ENCODE results near the gene TMOD2. TPM values are rescaled to one million over a fixed set of nuclear protein-coding genes. Genes with fewer than 3 reads are reported as not detected.

TMOD2 gene
- total RNA-seq, 1 donor from 2014 or later: 8.4 TPM

DNA sequence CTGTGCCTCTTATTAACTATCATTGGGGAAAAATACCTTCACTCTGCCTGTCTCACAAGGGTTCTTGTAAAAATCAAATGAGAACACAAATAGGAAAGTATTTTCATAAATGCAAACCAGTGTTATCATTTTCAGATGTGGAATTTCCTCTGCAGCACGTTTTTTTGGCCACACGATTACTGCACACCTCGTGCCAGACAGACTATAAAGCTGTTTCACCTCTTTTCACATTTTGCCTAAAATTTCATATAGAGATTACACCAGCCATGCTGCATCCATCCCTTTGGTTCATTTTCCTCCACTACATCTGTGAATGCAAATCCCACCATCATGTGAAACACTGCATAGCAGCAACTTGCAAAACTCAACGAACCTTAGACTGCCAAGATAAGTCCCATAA is 1.2 kb upstream of the TMOD2 start:
- Histone ChIP-seq H3K27me3 (ENCODE audit: insufficient read depth, low read length) (peaks cover 37% of the 10 kb centered on the region), H3K36me3 (ENCODE audit: insufficient read depth, low read length) (no peaks in the 10 kb centered on the region), H3K4me2 (ENCODE audit: low read length) (no peak overlapping the region), H3K4me3 (ENCODE audit: insufficient read depth, low read depth, low read length) (no peak overlapping the region), H3K27ac (ENCODE audit: low read depth, low read length) (no peak overlapping the region), H4K20me1 (ENCODE audit: insufficient read depth, low read length) (peaks cover 3% of the 10 kb centered on the region), H3K9me3 (ENCODE audit: insufficient read depth, low read depth, low read length) (no peaks in the 10 kb centered on the region), H3K9ac (ENCODE audit: low read length) (no peak overlapping the region), H2AFZ (ENCODE audit: low read depth, low read length) (no peak overlapping the region), H3K4me1 (ENCODE audit: insufficient read depth, low read length) (peaks cover 6% of the 10 kb centered on the region), H3K79me2 (ENCODE audit: insufficient read depth, low read length) (no peaks in the 10 kb centered on the region)
- FAIRE-seq (no peak), DNase-seq (ENCODE audit: low read depth) (no peak)
- Mint-ChIP-seq H3K9me3 (ENCODE audit: unreplicated experiment) (no peaks in the 10 kb centered on the region), H3K4me1 (ENCODE audit: low read depth, unreplicated experiment) (no peaks in the 10 kb centered on the region), H3K4me3 (ENCODE audit: unreplicated experiment) (peak overlapping the region; percentile 87), H3K27me3 (ENCODE audit: low read depth, unreplicated experiment) (peaks cover 32% of the 10 kb centered on the region), H3K27ac (ENCODE audit: unreplicated experiment) (no peak overlapping the region), H3K36me3 (ENCODE audit: low read depth, unreplicated experiment) (no peaks in the 10 kb centered on the region)
- TF ChIP-seq, protein P1, sequence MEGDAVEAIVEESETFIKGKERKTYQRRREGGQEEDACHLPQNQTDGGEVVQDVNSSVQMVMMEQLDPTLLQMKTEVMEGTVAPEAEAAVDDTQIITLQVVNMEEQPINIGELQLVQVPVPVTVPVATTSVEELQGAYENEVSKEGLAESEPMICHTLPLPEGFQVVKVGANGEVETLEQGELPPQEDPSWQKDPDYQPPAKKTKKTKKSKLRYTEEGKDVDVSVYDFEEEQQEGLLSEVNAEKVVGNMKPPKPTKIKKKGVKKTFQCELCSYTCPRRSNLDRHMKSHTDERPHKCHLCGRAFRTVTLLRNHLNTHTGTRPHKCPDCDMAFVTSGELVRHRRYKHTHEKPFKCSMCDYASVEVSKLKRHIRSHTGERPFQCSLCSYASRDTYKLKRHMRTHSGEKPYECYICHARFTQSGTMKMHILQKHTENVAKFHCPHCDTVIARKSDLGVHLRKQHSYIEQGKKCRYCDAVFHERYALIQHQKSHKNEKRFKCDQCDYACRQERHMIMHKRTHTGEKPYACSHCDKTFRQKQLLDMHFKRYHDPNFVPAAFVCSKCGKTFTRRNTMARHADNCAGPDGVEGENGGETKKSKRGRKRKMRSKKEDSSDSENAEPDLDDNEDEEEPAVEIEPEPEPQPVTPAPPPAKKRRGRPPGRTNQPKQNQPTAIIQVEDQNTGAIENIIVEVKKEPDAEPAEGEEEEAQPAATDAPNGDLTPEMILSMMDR (IDR thresholded peaks at IDR 0.05; ENCODE audit: insufficient read depth, low read depth, low read length): no peak
- no peak for TF ChIP-seq EZH2 (IDR thresholded peaks at IDR 0.05; ENCODE audit: insufficient read depth, low read length)

DNA sequence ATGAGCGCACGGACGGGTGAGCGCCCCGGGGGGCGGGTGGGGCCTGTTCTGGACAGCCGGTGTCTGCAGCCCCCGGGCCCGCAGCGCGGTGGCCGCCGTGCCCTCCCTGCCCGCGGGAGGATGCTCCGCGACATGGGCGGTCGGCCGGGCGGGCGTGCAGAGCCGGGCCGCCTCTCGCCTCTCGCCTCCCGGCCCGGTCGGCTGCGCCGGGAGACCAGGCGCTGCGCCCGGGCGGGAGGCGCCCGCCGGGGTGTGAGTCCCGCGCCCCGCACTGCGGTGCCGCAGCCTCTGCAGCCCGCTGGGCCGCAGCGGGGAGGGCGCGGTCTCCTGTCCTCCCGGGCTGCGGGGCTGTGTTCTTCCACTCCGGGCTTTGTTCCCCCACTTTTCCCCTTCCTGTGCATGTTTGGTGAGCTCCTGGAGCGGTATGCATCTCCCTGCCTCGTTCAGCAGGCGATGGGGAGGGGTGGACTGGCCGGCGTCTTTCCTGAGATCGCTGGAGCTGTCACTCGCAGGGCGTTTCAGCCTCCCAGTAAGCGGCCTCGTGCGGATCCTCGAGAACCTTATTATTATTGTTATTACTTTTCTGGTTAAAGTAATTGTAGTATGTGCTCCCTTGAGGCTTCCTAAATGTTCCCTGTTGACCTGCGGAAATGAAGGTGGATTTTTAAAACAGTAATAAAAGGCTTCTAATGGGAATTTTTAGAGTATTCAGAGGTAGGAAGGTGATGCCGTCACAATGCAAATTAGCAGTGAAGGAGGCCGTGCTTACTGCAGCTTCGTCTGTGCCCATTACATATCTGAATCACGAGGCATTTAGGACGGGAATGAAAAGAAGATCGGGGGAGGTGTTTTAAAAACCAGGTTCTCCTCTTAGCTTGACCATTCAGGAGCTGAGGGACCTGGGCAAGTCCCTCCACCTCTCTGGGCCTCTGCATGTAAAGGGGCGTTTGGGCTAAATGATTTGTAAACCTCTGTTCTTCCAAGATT is 593 bp downstream of the TMOD2 start:
- FAIRE-seq (no peak), DNase-seq (ENCODE audit: low read depth) (no peak)
- Histone ChIP-seq H2AFZ (ENCODE audit: low read depth, low read length) (peak overlapping the region; percentile 85), H3K4me3 (ENCODE audit: insufficient read depth, low read depth, low read length) (peak overlapping the region; percentile 66), H3K9me3 (ENCODE audit: insufficient read depth, low read depth, low read length) (no peaks in the 10 kb centered on the region), H3K27me3 (ENCODE audit: insufficient read depth, low read length) (peaks cover 33% of the 10 kb centered on the region), H3K9ac (ENCODE audit: low read length) (peak overlapping the region; percentile 48), H3K4me1 (ENCODE audit: insufficient read depth, low read length) (peaks cover 6% of the 10 kb centered on the region), H3K79me2 (ENCODE audit: insufficient read depth, low read length) (no peaks in the 10 kb centered on the region), H3K27ac (ENCODE audit: low read depth, low read length) (no peak overlapping the region), H3K36me3 (ENCODE audit: insufficient read depth, low read length) (no peaks in the 10 kb centered on the region), H3K4me2 (ENCODE audit: low read length) (peak overlapping the region; percentile 93), H4K20me1 (ENCODE audit: insufficient read depth, low read length) (peaks cover 3% of the 10 kb centered on the region)
- Mint-ChIP-seq H3K27me3 (ENCODE audit: low read depth, unreplicated experiment) (peaks cover 35% of the 10 kb centered on the region), H3K4me3 (ENCODE audit: unreplicated experiment) (peak overlapping the region; percentile 89), H3K27ac (ENCODE audit: unreplicated experiment) (no peak overlapping the region), H3K36me3 (ENCODE audit: low read depth, unreplicated experiment) (no peaks in the 10 kb centered on the region), H3K4me1 (ENCODE audit: low read depth, unreplicated experiment) (no peaks in the 10 kb centered on the region), H3K9me3 (ENCODE audit: unreplicated experiment) (no peaks in the 10 kb centered on the region)
- TF ChIP-seq EZH2 (IDR thresholded peaks at IDR 0.05; ENCODE audit: insufficient read depth, low read length): no peak
- TF ChIP-seq, protein P1 (IDR thresholded peaks at IDR 0.05; ENCODE audit: insufficient read depth, low read depth, low read length): no peak

DNA sequence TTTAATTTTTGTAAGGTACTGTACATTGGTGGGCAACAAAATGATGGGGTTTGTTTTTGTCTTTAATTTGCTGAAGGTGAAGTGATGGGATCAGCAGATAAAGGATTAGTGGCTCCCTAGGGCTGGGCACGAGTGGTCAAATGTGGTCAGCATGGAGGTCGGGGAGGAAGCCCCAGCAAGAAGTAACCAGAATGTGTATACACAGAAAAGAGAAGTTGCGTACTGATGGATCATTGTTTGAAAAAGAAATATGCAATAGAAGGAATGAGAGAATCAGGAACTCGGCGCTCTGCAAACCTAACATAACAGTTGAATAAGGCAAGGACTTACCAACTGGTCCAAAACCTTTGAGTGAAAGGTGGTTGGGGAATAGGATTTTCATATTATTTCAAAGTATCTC is 1.5 kb downstream of the TMOD2 start:
- Histone ChIP-seq H3K9me3 (ENCODE audit: insufficient read depth, low read depth, low read length) (no peaks in the 10 kb centered on the region), H2AFZ (ENCODE audit: low read depth, low read length) (no peak overlapping the region), H3K9ac (ENCODE audit: low read length) (no peak overlapping the region), H3K4me3 (ENCODE audit: insufficient read depth, low read depth, low read length) (no peak overlapping the region), H3K4me2 (ENCODE audit: low read length) (no peak overlapping the region), H3K27ac (ENCODE audit: low read depth, low read length) (no peak overlapping the region), H3K4me1 (ENCODE audit: insufficient read depth, low read length) (peaks cover 6% of the 10 kb centered on the region), H3K79me2 (ENCODE audit: insufficient read depth, low read length) (no peaks in the 10 kb centered on the region), H3K27me3 (ENCODE audit: insufficient read depth, low read length) (peaks cover 33% of the 10 kb centered on the region), H3K36me3 (ENCODE audit: insufficient read depth, low read length) (no peaks in the 10 kb centered on the region), H4K20me1 (ENCODE audit: insufficient read depth, low read length) (peaks cover 3% of the 10 kb centered on the region)
- Mint-ChIP-seq H3K4me1 (ENCODE audit: low read depth, unreplicated experiment) (no peaks in the 10 kb centered on the region), H3K36me3 (ENCODE audit: low read depth, unreplicated experiment) (no peaks in the 10 kb centered on the region), H3K4me3 (ENCODE audit: unreplicated experiment) (peak overlapping the region; percentile 63), H3K27ac (ENCODE audit: unreplicated experiment) (no peak overlapping the region), H3K27me3 (ENCODE audit: low read depth, unreplicated experiment) (peaks cover 35% of the 10 kb centered on the region), H3K9me3 (ENCODE audit: unreplicated experiment) (no peaks in the 10 kb centered on the region)
- DNase-seq (ENCODE audit: low read depth): no peak
- TF ChIP-seq, protein P1 (IDR thresholded peaks at IDR 0.05; ENCODE audit: insufficient read depth, low read depth, low read length): no peak
- TF ChIP-seq EZH2 (IDR thresholded peaks at IDR 0.05; ENCODE audit: insufficient read depth, low read length): no peak
- FAIRE-seq: no peak

Data from astrocyte (in vitro differentiated cells and primary cell).